Osteocyte (in vitro differentiated cells): ENCODE results near the gene CCDC182. TPM values are rescaled to one million over a fixed set of nuclear protein-coding genes. Genes with fewer than 3 reads are reported as not detected.

Experiments used
- DNase-seq: peaks from one replicate; pipeline ENCODE4 v3.0.0; 2021; ENCODE audit warnings: mixed read lengths; ENCODE audit not compliant: unreplicated experiment; ENCODE audit errors: extremely low spot score
- H3K27ac Mint-ChIP-seq: one replicate; pipeline ENCODE4 v1.8.0; 2021; ENCODE audit warnings: mild to moderate bottlenecking, mixed read lengths; ENCODE audit not compliant: unreplicated experiment
- H3K27me3 Mint-ChIP-seq: one replicate; pipeline ENCODE4 v1.8.0; 2021; ENCODE audit warnings: mixed read lengths; ENCODE audit not compliant: unreplicated experiment
- H3K36me3 Mint-ChIP-seq: one replicate; pipeline ENCODE4 v1.8.0; 2021; ENCODE audit warnings: mixed read lengths; ENCODE audit not compliant: unreplicated experiment
- H3K4me1 Mint-ChIP-seq: one replicate; pipeline ENCODE4 v1.8.0; 2021; ENCODE audit warnings: mixed read lengths; ENCODE audit not compliant: unreplicated experiment
- H3K4me3 Mint-ChIP-seq: one replicate; pipeline ENCODE4 v1.8.0; 2021; ENCODE audit warnings: mild to moderate bottlenecking, moderate library complexity, mixed read lengths; ENCODE audit not compliant: unreplicated experiment
- H3K9me3 Mint-ChIP-seq: one replicate; pipeline ENCODE4 v1.8.0; 2021; ENCODE audit warnings: mixed read lengths; ENCODE audit not compliant: unreplicated experiment
- total RNA-seq: library from RNA; stranded (reverse); gene quantifications from 2 replicates; pipeline ENCODE4 v1.2.1, GENCODE V29; 2021
- TF ChIP-seq, protein P1 (sequence below): fragments of 200-600 bp; sonication (generic); IDR thresholded peaks from 2 replicates; pipeline ENCODE4 v1.5.0; 2021; ENCODE audit warnings: antibody characterized with exemption, mild to moderate bottlenecking, moderate library complexity

The CCDC182 gene
- total RNA-seq, 1 donor from 2014 or later = not detected

DNA sequence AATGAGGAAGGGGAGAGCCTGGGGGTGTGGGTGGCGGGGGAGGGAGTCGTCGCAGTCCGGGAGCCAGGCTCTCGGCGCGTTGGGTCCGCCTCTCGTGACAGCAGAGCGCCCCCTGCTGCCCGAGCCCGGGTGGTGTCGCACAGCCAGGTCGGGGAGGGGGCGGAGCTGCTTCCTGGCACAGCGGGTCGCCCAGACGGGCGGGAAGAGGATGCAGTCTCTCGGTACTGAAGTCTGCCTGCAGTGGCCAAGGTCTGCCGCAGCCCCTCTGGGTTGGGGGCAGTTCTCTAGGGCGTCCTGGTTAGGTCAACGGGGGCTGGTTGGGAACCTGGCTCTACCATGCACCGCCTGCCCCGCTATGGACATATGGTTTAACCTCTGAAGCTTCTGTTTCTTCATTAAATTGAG lies 38.2 kb upstream of the CCDC182 start:
- Mint-ChIP-seq H3K36me3 (no peaks in the 10 kb centered on the region), H3K27ac (no peak overlapping the region), H3K9me3 (no peaks in the 10 kb centered on the region), H3K4me3 (no peak overlapping the region), H3K4me1 (peaks cover 4% of the 10 kb centered on the region), H3K27me3 (peaks cover 37% of the 10 kb centered on the region)
- TF ChIP-seq, protein P1, sequence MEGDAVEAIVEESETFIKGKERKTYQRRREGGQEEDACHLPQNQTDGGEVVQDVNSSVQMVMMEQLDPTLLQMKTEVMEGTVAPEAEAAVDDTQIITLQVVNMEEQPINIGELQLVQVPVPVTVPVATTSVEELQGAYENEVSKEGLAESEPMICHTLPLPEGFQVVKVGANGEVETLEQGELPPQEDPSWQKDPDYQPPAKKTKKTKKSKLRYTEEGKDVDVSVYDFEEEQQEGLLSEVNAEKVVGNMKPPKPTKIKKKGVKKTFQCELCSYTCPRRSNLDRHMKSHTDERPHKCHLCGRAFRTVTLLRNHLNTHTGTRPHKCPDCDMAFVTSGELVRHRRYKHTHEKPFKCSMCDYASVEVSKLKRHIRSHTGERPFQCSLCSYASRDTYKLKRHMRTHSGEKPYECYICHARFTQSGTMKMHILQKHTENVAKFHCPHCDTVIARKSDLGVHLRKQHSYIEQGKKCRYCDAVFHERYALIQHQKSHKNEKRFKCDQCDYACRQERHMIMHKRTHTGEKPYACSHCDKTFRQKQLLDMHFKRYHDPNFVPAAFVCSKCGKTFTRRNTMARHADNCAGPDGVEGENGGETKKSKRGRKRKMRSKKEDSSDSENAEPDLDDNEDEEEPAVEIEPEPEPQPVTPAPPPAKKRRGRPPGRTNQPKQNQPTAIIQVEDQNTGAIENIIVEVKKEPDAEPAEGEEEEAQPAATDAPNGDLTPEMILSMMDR = peak; percentile 85
- DNase-seq = peak; percentile 92

DNA sequence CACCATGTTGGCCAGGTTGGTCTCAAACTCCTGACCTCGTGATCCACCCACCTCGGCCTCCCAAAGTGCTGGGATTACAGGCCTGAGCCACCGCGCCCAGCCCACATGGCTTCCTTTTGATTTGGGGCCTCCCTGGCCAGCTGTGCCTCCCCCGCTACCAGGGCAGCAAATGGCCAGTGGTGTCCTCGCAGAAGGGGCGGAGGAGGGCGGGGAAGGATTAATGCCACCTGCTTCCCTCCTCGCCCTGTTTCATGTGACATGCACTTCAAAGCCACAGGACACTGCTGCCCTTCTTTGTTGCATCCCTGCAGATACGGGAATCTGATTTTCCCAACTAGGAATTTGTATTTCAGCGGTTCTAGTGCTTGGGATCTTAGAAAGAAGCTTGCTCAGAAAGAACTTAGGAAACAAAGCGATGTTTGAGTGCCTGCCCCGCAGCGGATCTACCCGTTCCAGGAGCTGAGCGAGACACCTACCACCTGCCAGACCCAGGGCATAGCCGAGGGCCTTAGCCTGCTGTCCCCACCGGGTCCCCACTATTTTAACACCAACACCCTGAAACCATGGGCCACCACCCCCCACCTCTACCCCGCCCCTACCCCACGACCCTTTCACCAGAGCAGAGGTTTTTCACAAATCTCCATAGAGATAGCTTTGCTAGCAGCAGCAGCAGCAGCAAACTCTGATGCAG lies 37.7 kb upstream of the CCDC182 start:
- DNase-seq = no peak
- Mint-ChIP-seq H3K27ac (no peak overlapping the region), H3K36me3 (no peaks in the 10 kb centered on the region), H3K9me3 (no peaks in the 10 kb centered on the region), H3K27me3 (peaks cover 33% of the 10 kb centered on the region), H3K4me1 (peaks cover 4% of the 10 kb centered on the region), H3K4me3 (no peak overlapping the region)
- TF ChIP-seq, protein P1 = no peak

- Mint-ChIP-seq H3K9me3 (no peaks in the 10 kb centered on the region), H3K4me3 (no peak overlapping the region), H3K27ac (no peak overlapping the region), H3K27me3 (peaks cover 29% of the 10 kb centered on the region), H3K36me3 (no peaks in the 10 kb centered on the region), H3K4me1 (peaks cover 4% of the 10 kb centered on the region)
- TF ChIP-seq, protein P1 = no peak
- DNase-seq = no peak
These were observed 37.0 kb upstream of the CCDC182 start for GRCh38 chr17:57782062-57782490.

DNA sequence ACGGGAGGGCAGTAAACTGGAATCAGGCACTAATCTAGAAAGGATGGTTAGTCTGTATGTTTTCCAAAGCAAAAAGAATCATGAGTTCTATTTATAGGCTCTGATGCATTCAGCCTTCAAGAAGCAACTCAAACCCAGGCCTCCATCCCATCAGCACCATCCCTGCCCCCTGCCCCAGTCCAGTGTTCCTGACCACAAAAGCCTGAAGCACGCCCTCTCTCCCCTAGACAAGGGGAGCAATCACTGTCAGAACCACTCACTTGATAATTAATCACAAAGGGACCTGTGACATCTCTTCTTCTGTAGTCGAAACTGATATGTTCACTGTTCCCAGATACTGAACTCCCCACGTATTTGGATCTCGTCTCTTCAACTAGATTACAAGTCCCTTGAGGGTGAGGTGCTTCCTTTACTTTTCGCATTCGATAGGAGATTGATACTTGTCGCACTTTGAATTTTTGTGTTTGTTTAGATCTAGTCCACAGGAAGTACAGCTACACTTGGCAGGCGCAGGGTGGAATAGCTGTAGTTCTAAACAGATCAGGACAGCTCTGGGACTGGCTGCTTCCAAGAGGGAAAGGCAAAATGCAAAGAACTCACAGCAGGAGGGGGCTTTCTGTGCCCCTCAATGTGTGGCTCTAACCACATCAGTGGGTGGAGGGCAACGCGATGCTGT lies 36.4 kb upstream of the CCDC182 start:
- no peak overlapping the region for H3K27ac Mint-ChIP-seq
- TF ChIP-seq, protein P1 = no peak
- H3K9me3 Mint-ChIP-seq = no peaks in the 10 kb centered on the region
- no peak overlapping the region for H3K4me3 Mint-ChIP-seq
- peaks cover 28% of the 10 kb centered on the region for H3K27me3 Mint-ChIP-seq
- no peak for DNase-seq
- H3K4me1 Mint-ChIP-seq = peaks cover 4% of the 10 kb centered on the region
- no peaks in the 10 kb centered on the region for H3K36me3 Mint-ChIP-seq

DNA sequence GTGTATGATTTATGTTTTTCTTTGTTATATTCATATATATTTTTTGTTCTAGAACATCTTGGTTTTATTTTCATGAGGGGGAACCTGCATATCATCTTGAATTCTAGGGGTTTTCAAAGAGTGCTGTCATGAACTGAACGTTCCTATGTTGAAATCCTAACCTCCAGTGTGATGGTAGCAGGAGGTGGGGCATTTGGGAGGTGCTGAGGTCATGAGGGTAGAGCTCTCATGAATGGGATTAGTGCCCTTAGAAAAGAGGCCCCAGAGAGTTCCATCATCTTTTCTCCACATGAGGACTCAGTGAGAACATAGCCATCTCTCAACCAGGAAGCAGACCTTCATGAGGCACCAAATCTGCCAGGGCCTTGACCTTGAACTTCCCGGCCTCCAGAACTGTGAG lies 34.6 kb upstream of the CCDC182 start:
- Mint-ChIP-seq H3K4me3 (no peak overlapping the region), H3K4me1 (peaks cover 4% of the 10 kb centered on the region), H3K27ac (no peak overlapping the region), H3K27me3 (peaks cover 37% of the 10 kb centered on the region), H3K36me3 (no peaks in the 10 kb centered on the region), H3K9me3 (no peaks in the 10 kb centered on the region)
- TF ChIP-seq, protein P1 = no peak
- DNase-seq = no peak
